ENCODE data around the gene CCDC141.
A peak's percentile ranks its signal among the peaks of the same experiment; 100 is the strongest.
"Not testable (repeated sequence)": the region's sequence is repeated elsewhere in the genome, so short reads cannot be mapped to it uniquely, and the experiment has no call there.

CCDC141 gene

DNA sequence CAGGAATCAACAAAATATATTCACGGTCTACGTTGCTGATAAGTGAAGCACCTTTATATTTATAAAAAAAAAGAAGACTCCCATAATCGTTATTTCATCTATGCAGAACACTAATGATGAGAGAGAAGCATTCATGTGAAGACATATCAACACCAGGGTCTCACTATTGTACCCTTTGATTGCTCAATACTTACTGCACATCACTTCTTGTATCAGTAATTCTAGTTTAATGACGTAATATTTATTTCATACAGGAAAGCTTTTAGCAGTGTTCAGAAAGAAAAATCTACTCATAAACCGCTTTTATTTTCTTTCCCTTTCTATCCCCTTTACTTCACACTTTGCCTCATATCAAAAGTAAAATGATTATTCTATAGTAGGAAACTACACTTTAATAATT, 30.7 kb downstream of the CCDC141 start:
- H3K9me3 ChIP-seq (replicated peaks; ENCODE audit: insufficient read depth, low read length): no peaks in the 10 kb centered on the region; the same call in 1 of the 2 replicates
- H3K4me1 ChIP-seq (ENCODE audit: low read length): peaks cover 6% of the 10 kb centered on the region; the same call in 1 of the 2 replicates
- H3K9me2 ChIP-seq (replicated peaks; ENCODE audit: insufficient read depth, low read length): no peaks in the 10 kb centered on the region
- H2AFZ ChIP-seq (ENCODE audit: low read length): no peak overlapping the region
- H3K4me3 ChIP-seq (ENCODE audit: low read length): no peak overlapping the region
- no peak overlapping the region for H3K4me2 ChIP-seq (ENCODE audit: low read depth, low read length)
- H3K27me3 ChIP-seq (replicated peaks; ENCODE audit: insufficient read depth, low read length): no peaks in the 10 kb centered on the region
- no peaks in the 10 kb centered on the region for H3K79me2 ChIP-seq (ENCODE audit: low read length)
- DNase-seq: no peak
- no peak overlapping the region for H3K9ac ChIP-seq (ENCODE audit: low read length)
- no peaks in the 10 kb centered on the region for H4K20me1 ChIP-seq (ENCODE audit: insufficient read depth, low read length)
- no peaks in the 10 kb centered on the region for H3K36me3 ChIP-seq (replicated peaks; ENCODE audit: insufficient read depth, low read length)
- H3K27ac ChIP-seq (ENCODE audit: low read length): no peak overlapping the region
- TF ChIP-seq EZH2phosphoT487 (IDR thresholded peaks at IDR 0.05; ENCODE audit: low read length) (no peak), EZH2 (optimal IDR thresholded peaks at IDR 0.05; ENCODE audit: low read depth, low read length) (no peak)
- TF ChIP-seq, protein P1, sequence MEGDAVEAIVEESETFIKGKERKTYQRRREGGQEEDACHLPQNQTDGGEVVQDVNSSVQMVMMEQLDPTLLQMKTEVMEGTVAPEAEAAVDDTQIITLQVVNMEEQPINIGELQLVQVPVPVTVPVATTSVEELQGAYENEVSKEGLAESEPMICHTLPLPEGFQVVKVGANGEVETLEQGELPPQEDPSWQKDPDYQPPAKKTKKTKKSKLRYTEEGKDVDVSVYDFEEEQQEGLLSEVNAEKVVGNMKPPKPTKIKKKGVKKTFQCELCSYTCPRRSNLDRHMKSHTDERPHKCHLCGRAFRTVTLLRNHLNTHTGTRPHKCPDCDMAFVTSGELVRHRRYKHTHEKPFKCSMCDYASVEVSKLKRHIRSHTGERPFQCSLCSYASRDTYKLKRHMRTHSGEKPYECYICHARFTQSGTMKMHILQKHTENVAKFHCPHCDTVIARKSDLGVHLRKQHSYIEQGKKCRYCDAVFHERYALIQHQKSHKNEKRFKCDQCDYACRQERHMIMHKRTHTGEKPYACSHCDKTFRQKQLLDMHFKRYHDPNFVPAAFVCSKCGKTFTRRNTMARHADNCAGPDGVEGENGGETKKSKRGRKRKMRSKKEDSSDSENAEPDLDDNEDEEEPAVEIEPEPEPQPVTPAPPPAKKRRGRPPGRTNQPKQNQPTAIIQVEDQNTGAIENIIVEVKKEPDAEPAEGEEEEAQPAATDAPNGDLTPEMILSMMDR (IDR thresholded peaks at IDR 0.05; ENCODE audit: low read length): no peak
- 0 out of 2 replicates have a peak, but pooled peaks cover under 1% of the 10 kb centered on the region for H3F3A ChIP-seq (ENCODE audit: insufficient read depth, low read length)

- Histone ChIP-seq H2AFZ (ENCODE audit: low read length) (no peak overlapping the region), H3K79me2 (ENCODE audit: low read length) (no peaks in the 10 kb centered on the region), H3K36me3 (replicated peaks; ENCODE audit: insufficient read depth, low read length) (no peaks in the 10 kb centered on the region), H3K9ac (ENCODE audit: low read length) (no peak overlapping the region), H3K4me1 (ENCODE audit: low read length) (peaks cover 9% of the 10 kb centered on the region; the same call in 1 of the 2 replicates), H3K4me2 (ENCODE audit: low read depth, low read length) (no peak overlapping the region), H3K27me3 (replicated peaks; ENCODE audit: insufficient read depth, low read length) (no peaks in the 10 kb centered on the region), H3K27ac (ENCODE audit: low read length) (no peak overlapping the region), H4K20me1 (ENCODE audit: insufficient read depth, low read length) (no peaks in the 10 kb centered on the region), H3K9me2 (replicated peaks; ENCODE audit: insufficient read depth, low read length) (no peaks in the 10 kb centered on the region), H3F3A (ENCODE audit: insufficient read depth, low read length) (peaks cover 5% of the 10 kb centered on the region; the same call in 1 of the 2 replicates), H3K4me3 (ENCODE audit: low read length) (no peak overlapping the region), H3K9me3 (replicated peaks; ENCODE audit: insufficient read depth, low read length) (no peaks in the 10 kb centered on the region; the same call in 1 of the 2 replicates)
- no peak for DNase-seq
- no peak for TF ChIP-seq EZH2phosphoT487 (IDR thresholded peaks at IDR 0.05; ENCODE audit: low read length)
- no peak for TF ChIP-seq EZH2 (optimal IDR thresholded peaks at IDR 0.05; ENCODE audit: low read depth, low read length)
- TF ChIP-seq, protein P1 (IDR thresholded peaks at IDR 0.05; ENCODE audit: low read length): no peak
These were observed 32.1 kb downstream of the CCDC141 start for GRCh38 chr2:179017773-179018357.

DNA sequence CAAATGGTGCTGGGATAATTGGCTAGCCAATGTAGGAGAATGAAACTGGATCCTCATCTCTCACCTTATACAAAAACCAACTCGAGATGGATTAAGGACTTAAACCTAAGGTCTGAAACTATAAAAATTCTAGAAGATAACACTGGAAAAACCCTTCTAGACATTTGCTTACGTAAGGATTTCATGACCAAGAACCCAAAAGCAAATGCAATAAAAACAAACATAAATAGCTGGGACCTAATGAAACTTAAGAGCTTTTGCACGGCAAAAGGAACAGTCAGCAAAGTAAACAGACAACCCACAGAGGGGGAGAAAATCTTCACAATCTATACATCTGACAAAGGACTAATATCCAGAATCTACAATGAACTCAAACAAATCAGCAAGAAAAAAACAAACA, 35.7 kb downstream of the CCDC141 start:
- H3K27me3 ChIP-seq (replicated peaks; ENCODE audit: insufficient read depth, low read length); H3K36me3 ChIP-seq (replicated peaks; ENCODE audit: insufficient read depth, low read length); H3K4me2 ChIP-seq (ENCODE audit: low read depth, low read length); H3K79me2 ChIP-seq (ENCODE audit: low read length); H2AFZ ChIP-seq (ENCODE audit: low read length); H3K9me3 ChIP-seq (replicated peaks; ENCODE audit: insufficient read depth, low read length); H3K4me3 ChIP-seq (ENCODE audit: low read length); H4K20me1 ChIP-seq (ENCODE audit: insufficient read depth, low read length); H3K4me1 ChIP-seq (ENCODE audit: low read length); H3F3A ChIP-seq (ENCODE audit: insufficient read depth, low read length); H3K9me2 ChIP-seq (replicated peaks; ENCODE audit: insufficient read depth, low read length); H3K9ac ChIP-seq (ENCODE audit: low read length): not testable (repeated sequence)
- DNase-seq: peak; percentile 59
- H3K27ac ChIP-seq (ENCODE audit: low read length): peak overlapping the region; percentile 59; the same call in 1 of the 2 replicates

GRCh38 chr2:179005976-179006375, 44.0 kb downstream of the CCDC141 start:
- Histone ChIP-seq H3K79me2 (ENCODE audit: low read length) (no peaks in the 10 kb centered on the region), H3K4me3 (ENCODE audit: low read length) (no peak overlapping the region)

More at GRCh38 chr2:179005976-179006375, 44.0 kb downstream of the CCDC141 start:
- TF ChIP-seq EZH2 (optimal IDR thresholded peaks at IDR 0.05; ENCODE audit: low read depth, low read length): no peak
- TF ChIP-seq, protein P1 (IDR thresholded peaks at IDR 0.05; ENCODE audit: low read length): no peak
- no peak for TF ChIP-seq EZH2phosphoT487 (IDR thresholded peaks at IDR 0.05; ENCODE audit: low read length)
- Histone ChIP-seq H3K4me2 (ENCODE audit: low read depth, low read length) (no peak overlapping the region), H3K36me3 (replicated peaks; ENCODE audit: insufficient read depth, low read length) (no peaks in the 10 kb centered on the region), H3K4me1 (ENCODE audit: low read length) (peaks cover 5% of the 10 kb centered on the region; the same call in 1 of the 2 replicates), H4K20me1 (ENCODE audit: insufficient read depth, low read length) (no peaks in the 10 kb centered on the region), H3K27me3 (replicated peaks; ENCODE audit: insufficient read depth, low read length) (no peaks in the 10 kb centered on the region), H2AFZ (ENCODE audit: low read length) (no peak overlapping the region), H3K9me2 (replicated peaks; ENCODE audit: insufficient read depth, low read length) (no peaks in the 10 kb centered on the region), H3K27ac (ENCODE audit: low read length) (no peak overlapping the region), H3F3A (ENCODE audit: insufficient read depth, low read length) (no peaks in the 10 kb centered on the region), H3K9ac (ENCODE audit: low read length) (no peak overlapping the region), H3K9me3 (replicated peaks; ENCODE audit: insufficient read depth, low read length) (no peaks in the 10 kb centered on the region)
- no peak for DNase-seq

All from MM.1S (cell line).